HCT116 (cell line): ENCODE measurements around the gene GABBR2. TPM values are rescaled to one million over a fixed set of nuclear protein-coding genes. Genes with fewer than 3 reads are reported as not detected.

Experiments
- ATAC-seq: fragments of 200-7000 bp; cut with Tn5 transposase; 2 replicates; pipeline ENCODE4 v1.9.1; 2020; ENCODE audit warnings: mild to moderate bottlenecking, moderate library complexity
- BruUV-seq: library from RNA; stranded (reverse); fragments of 400-500 nt; replicated peaks from 2 replicates; lab custom pipeline; 2021; lab: Mats Ljungman, UMichigan
- CTCF ChIA-PET: fragments of 300-600 bp; sonication (Branson Sonifier 250); formaldehyde crosslinking; loops from one replicate; lab custom pipeline; 2021; ENCODE audit warnings: antibody characterized with exemption; lab: Charles Lee
- POLR2A ChIA-PET: fragments of 300-600, 350-600 bp; sonication (Branson Sonifier 250); formaldehyde crosslinking; loops from one replicate; lab custom pipeline; 2021; ENCODE audit warnings: antibody characterized with exemption; lab: Charles Lee
- RAD21 ChIA-PET, 2 experiments: fragments of 300-600 bp; sonication (Branson Sonifier 250); formaldehyde crosslinking; loops; one replicate each; lab custom pipeline; 2023; ENCODE audit warnings: low total read pairs in 2 of 2; ENCODE audit not compliant: uncharacterized antibody in 2 of 2, unreplicated experiment in 2 of 2, low non-redundant PET in 1 of 2; lab: Charles Lee
- DNase-seq: peaks from one replicate; pipeline ENCODE4 v3.0.0-alpha.2; 2010; ENCODE audit warnings: low read depth, low spot score
- H2AFZ ChIP-seq: fragments of 200-600 bp; shearing (Covaris generic), sonication (generic); 2 replicates; pipeline ENCODE4 v1.6.1; 2017; ENCODE audit warnings: low read depth, mixed run types, mixed read lengths, antibody characterized with exemption, low read length; ENCODE audit not compliant: poor library complexity, severe bottlenecking
- H3K27ac ChIP-seq: 2 replicates; pipeline ENCODE4 v1.5.1; 2012; ENCODE audit warnings: low read depth, low read length
- H3K27me3 ChIP-seq: fragments of 200-600 bp; sonication (generic); 2 replicates; pipeline ENCODE4 v1.6.1; 2016; ENCODE audit warnings: mixed run types, low read length, mixed read lengths; ENCODE audit not compliant: insufficient read depth
- H3K36me3 ChIP-seq, 2 experiments: fragments of 200-500 bp in 1 of 2; fragments of 200-600 bp in 1 of 2; sonication (Bioruptor generic) in 1 of 2; sonication (generic) in 1 of 2; 2 replicates each; pipeline versions ENCODE4 v1.5.1 to v1.6.1; 2014 to 2016; ENCODE audit warnings: low read length in 2 of 2, inconsistent platforms in 1 of 2, mixed read lengths in 1 of 2, mixed run types in 1 of 2; ENCODE audit not compliant: insufficient read depth in 2 of 2, control insufficient read depth in 1 of 2
- H3K4me1 ChIP-seq, 2 experiments: fragments of 200-600 bp in 1 of 2; sonication (generic) in 1 of 2; 2 replicates each; pipeline versions ENCODE4 v1.5.1 to v1.6.1; 2012 to 2017; ENCODE audit warnings: low read length in 2 of 2, inconsistent platforms in 1 of 2, mild to moderate bottlenecking in 1 of 2, mixed read lengths in 1 of 2, mixed run types in 1 of 2, moderate library complexity in 1 of 2; ENCODE audit not compliant: insufficient read depth in 2 of 2, control insufficient read depth in 1 of 2
- H3K4me2 ChIP-seq: fragments of 200-600 bp; sonication (generic); 2 replicates; pipeline ENCODE4 v1.6.1; 2017; ENCODE audit warnings: mixed run types, low read length, mixed read lengths
- H3K4me3 ChIP-seq, 2 experiments: fragments of 200-600 bp in 1 of 2; sonication (generic) in 1 of 2; replicated peaks in 1 of 2; 2 replicates each; pipeline ENCODE4 v1.5.1; 2011 to 2016; ENCODE audit warnings: low read length in 2 of 2, control low read depth in 1 of 2, low read depth in 1 of 2, mild to moderate bottlenecking in 1 of 2, mixed read lengths in 1 of 2, mixed run types in 1 of 2
- H3K79me2 ChIP-seq: fragments of 200-600 bp; sonication (generic); 2 replicates; pipeline ENCODE4 v1.6.1; 2017; ENCODE audit warnings: mild to moderate bottlenecking, mixed run types, low read length, moderate library complexity, mixed read lengths; ENCODE audit not compliant: insufficient read depth
- H3K9ac ChIP-seq: fragments of 200-600 bp; sonication (generic); 2 replicates; pipeline ENCODE4 v1.6.1; 2016; ENCODE audit warnings: low read length, mixed read lengths
- H3K9me2 ChIP-seq: fragments of 200-600 bp; sonication (generic), shearing (Covaris generic); 2 replicates; pipeline ENCODE4 v1.6.1; 2017; ENCODE audit warnings: mixed run types, mild to moderate bottlenecking, moderate library complexity; ENCODE audit not compliant: insufficient read depth
- H3K9me3 ChIP-seq, 2 experiments: fragments of 200-500 bp in 1 of 2; fragments of 200-600 bp in 1 of 2; sonication (Bioruptor generic) in 1 of 2; sonication (generic) in 1 of 2; 2 replicates each; pipeline ENCODE4 v1.6.1; 2014 to 2017; ENCODE audit warnings: low read length in 2 of 2, mixed read lengths in 2 of 2, inconsistent platforms in 1 of 2, low read depth in 1 of 2, mild to moderate bottlenecking in 1 of 2, mixed run types in 1 of 2, moderate library complexity in 1 of 2; ENCODE audit not compliant: control insufficient read depth in 1 of 2, insufficient read depth in 1 of 2
- H4K20me1 ChIP-seq: fragments of 200-600 bp; sonication (generic), shearing (Covaris generic); 2 replicates; pipeline ENCODE4 v1.6.1; 2017; ENCODE audit warnings: mixed run types, mild to moderate bottlenecking, moderate library complexity; ENCODE audit not compliant: insufficient read depth
- CEBPB ChIP-seq: IDR thresholded peaks from 2 replicates; pipeline ENCODE4 v1.6.1; 2012; ENCODE audit warnings: low read depth
- EGR1 ChIP-seq: IDR thresholded peaks from 2 replicates; pipeline ENCODE4 v1.6.1; 2012; ENCODE audit warnings: low read depth
- ELF1 ChIP-seq: IDR thresholded peaks from 2 replicates; pipeline ENCODE4 v1.6.1; 2012; ENCODE audit warnings: low read depth, borderline replicate concordance
- EZH2 ChIP-seq: fragments of 200-600 bp; sonication (generic); IDR thresholded peaks from 2 replicates; pipeline ENCODE4 v1.6.1; 2017; ENCODE audit warnings: antibody characterized with exemption, mixed run types
- FOSL1 ChIP-seq: IDR thresholded peaks from 2 replicates; pipeline ENCODE4 v1.6.1; 2012; ENCODE audit warnings: low read depth
- JUND ChIP-seq: IDR thresholded peaks from 2 replicates; pipeline ENCODE4 v1.6.1; 2012
- POLR2A ChIP-seq: IDR thresholded peaks from 2 replicates; pipeline ENCODE4 v1.7.0; 2011; ENCODE audit warnings: borderline replicate concordance; ENCODE audit not compliant: insufficient read depth, insufficient read length; ENCODE audit errors: extremely low read depth
- REST ChIP-seq: IDR thresholded peaks from 2 replicates; pipeline ENCODE4 v1.6.1; 2012; ENCODE audit warnings: low read depth
- SP1 ChIP-seq: IDR thresholded peaks from 2 replicates; pipeline ENCODE4 v1.6.1; 2012; ENCODE audit warnings: low read depth
- ZNF274 ChIP-seq: fragments of 200-500 bp; sonication (Bioruptor generic); IDR thresholded peaks from 2 replicates; pipeline ENCODE4 v1.6.1; 2014; ENCODE audit warnings: mild to moderate bottlenecking, low read depth, low read length, inconsistent platforms
- intact Hi-C: fragments of 100-400 bp; cut with micrococcal nuclease; formaldehyde crosslinking; loops from 2 replicates; pipeline ENCODE4 v1.10.0; 2022
- total RNA-seq: library from RNA; stranded (reverse); gene quantifications from one replicate; pipeline ENCODE4 v1.2.1, GENCODE V29; 2021; ENCODE audit not compliant: unreplicated experiment

Gene GABBR2
- total RNA-seq, 1 experiment from 2014 or later = 0.15 TPM

- no TSS peak for BruUV-seq
- H3K4me3 ChIP-seq = no peak overlapping the region
- no peak overlapping the region for H3K4me2 ChIP-seq
- ChIA-PET POLR2A (no interaction called here), CTCF (no interaction called here), RAD21 (no interaction called here)
- intact Hi-C loops = no loop called here
- DNase-seq (no peak), ATAC-seq (no peak)
- H4K20me1 ChIP-seq = no peaks in the 10 kb centered on the region
- H3K9me3 ChIP-seq = no peaks in the 10 kb centered on the region
- no peaks in the 10 kb centered on the region for H3K36me3 ChIP-seq
- H3K27ac ChIP-seq = no peak overlapping the region
- no peaks in the 10 kb centered on the region for H3K79me2 ChIP-seq
- no peak overlapping the region for H2AFZ ChIP-seq
- no peaks in the 10 kb centered on the region for H3K4me1 ChIP-seq
- no peak overlapping the region for H3K9ac ChIP-seq
- no peaks in the 10 kb centered on the region for H3K9me2 ChIP-seq
- H3K27me3 ChIP-seq = 0 out of 2 replicates have a peak, but pooled peaks cover 2% of the 10 kb centered on the region
- TF ChIP-seq ELF1 (no peak), REST (no peak), POLR2A (no peak), SP1 (no peak), CEBPB (no peak), ZNF274 (no peak), EZH2 (no peak), JUND (no peak), EGR1 (no peak), FOSL1 (no peak)
- TF ChIP-seq, all 23 proteins: peak for 0
These were observed 431.7 kb downstream of the GABBR2 start for GRCh38 chr9:98276907-98277469.
